ENCODE results near the gene CYP27B1. TPM values are rescaled to one million over a fixed set of nuclear protein-coding genes. Genes with fewer than 3 reads are reported as not detected.
A peak's percentile ranks its signal among the peaks of the same experiment; 100 is the strongest.

Gene CYP27B1, protein sequence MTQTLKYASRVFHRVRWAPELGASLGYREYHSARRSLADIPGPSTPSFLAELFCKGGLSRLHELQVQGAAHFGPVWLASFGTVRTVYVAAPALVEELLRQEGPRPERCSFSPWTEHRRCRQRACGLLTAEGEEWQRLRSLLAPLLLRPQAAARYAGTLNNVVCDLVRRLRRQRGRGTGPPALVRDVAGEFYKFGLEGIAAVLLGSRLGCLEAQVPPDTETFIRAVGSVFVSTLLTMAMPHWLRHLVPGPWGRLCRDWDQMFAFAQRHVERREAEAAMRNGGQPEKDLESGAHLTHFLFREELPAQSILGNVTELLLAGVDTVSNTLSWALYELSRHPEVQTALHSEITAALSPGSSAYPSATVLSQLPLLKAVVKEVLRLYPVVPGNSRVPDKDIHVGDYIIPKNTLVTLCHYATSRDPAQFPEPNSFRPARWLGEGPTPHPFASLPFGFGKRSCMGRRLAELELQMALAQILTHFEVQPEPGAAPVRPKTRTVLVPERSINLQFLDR
- total RNA-seq (2014; rRNA removed; shearing (Covaris generic)), result 1.8 and 3.2 TPM in 2 replicates

DNA sequence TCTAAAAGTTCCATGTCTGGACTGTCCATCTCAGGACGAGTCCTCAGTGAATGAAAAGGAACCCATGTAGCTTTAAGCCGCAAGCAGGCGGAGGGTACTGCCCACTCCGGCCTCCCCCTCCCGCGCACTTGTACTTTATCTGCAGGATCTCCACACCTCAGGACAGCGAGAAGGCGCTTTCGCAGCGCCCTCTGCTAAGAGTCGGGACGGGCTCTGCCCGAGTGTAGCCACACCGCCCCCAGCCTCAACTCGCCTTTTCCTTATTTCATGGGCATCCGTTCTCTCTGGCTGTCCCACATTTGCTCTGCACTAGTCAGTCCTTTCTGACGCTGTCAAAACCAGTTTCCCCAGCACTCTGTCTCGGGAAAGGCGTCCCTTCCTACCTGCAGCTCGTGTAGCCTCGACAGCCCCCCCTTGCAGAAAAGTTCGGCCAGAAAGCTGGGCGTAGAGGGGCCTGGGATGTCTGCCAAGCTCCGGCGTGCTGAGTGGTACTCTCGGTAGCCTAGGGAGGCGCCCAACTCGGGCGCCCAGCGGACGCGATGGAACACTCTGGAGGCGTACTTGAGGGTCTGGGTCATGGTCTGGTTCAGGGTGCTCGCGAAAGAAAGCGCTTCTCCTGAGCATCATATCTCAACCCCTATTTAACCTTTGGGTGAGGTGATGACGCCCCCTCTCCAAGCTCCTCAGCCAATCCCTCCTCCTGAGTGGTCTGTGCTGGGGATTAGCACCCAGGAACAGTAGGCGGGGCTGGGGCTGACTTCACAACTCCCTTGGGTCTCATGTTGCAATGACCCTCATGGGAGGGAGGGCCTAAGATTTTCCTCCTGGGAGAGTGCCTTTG is at the start of gene CYP27B1:
Gene CYP27B1, minus strand, starts transcription at position 615 of the 841 bp plus-strand sequence. Its CDS starts 37 bp downstream, at position 578.
- peak; percentile 56 for DNase-seq (ENCODE audit: low read depth)

DNA sequence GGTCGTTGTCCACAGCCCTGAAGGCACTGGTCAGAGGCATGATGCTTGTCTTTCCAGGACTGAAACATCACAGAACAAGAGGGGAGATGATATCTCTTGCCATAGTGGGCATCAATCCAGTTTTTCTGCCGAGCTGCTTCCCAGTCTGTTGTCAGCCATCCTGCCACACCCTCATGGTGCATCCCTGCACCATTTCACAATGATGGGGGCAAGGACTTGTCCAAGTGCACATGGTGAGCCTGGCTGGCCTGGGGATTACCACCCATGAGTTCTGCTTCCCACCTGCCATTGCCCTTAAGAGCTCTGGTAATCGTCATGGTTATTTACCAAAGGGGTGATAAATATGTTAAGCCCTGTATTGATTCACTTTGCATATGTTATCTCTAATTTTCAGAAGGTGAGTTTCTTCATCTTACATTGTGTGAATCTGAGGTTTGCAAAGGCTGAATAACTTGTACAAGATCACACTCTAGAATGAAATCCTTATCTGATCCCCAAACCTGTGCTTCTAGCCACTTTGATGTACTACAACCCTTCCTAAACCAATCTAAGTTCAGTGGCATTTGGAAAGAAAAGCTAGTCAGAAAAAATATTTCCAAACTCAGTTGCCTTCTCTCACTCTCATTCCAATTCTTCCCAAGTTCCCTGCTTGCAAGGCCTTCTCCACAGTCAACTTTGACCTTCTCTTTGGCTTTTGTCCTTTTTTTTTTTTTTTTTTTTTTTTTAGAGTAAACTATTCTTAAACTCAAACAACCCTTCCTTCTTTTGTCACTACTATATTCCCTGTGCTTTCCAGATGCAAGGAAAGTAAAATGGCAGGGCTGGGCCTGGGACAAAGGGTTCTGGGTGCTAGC is 49.4 kb upstream of the CYP27B1 start:
- no peak for DNase-seq (ENCODE audit: low read depth)

DNA sequence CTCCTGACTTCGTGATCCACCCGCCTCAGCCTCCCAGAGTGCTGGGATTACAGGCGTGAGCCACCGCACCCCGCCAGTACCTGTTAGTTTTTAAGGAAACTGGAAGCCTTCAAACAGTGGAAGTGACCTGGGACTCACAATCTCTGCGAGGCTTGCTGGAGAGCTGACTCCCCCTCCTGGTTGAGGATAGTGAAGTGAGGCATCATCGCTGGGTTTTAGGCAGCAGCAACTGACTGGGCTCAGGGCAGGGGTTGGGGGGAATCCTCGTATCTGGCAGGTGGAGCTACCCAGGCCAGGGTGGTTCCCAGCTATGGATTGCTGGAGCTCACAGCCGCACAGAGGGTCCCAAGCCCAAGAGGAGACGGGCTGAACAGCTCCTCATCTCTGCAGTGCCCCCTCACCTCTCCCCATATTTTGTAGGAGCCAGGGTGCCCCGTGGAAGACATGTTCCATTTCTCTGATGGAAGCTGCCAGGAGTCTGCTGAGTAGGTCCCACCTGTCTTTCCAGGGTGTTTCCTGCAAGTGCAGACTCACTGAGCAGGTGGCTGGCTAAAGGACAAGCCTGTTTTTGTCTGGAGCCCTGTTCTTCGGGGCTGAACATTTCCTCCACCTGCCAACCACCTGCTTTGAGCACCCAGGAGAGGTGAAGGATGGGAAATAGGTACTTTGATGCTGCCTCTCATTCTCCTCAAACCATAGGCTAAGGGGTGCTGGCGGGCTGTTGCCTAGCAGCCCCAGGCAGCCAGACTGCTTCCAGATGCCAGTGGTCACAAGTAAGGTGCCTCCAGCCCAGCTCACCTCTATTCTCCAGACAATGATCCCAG is 48.5 kb upstream of the CYP27B1 start:
- no peak for DNase-seq (ENCODE audit: low read depth)

DNA sequence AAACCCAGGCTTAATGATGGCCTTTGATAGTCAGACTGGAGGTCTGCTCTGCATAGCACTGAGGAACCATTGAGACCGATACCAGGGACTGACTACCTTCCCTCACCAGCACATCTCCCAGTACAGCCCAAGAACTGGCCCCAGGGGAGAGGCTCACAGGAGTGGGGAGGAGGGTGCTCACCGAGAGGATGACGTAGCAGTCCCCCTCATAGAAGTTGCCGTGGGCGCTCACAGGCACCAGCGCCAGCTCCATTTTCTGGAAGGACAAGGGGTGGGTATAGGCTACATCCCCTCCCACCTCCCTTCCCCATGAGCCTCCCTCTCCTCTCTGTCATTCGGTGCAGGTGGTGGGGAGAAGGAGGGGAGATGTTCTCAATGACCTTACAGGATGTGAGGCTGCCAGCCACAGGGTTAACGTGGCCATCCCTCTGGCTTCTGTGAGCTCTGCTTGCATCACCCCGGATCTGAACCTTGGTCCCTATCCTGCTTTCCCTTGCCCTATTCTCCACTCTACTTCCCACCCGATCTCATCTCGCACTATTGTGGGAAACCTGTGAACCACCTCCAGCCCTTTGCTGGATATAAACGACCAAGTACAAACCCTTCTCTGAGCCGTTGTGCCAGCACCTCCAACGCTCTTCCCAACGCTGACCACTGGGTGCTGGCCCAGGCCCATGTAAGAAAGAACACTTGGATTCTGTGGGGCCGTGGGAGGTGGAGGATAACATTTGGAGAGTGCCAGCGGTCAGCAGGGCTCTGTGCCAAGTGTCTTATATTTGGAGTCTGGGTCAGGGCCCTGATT is 47.3 kb upstream of the CYP27B1 start:
- no peak for DNase-seq (ENCODE audit: low read depth)

DNA sequence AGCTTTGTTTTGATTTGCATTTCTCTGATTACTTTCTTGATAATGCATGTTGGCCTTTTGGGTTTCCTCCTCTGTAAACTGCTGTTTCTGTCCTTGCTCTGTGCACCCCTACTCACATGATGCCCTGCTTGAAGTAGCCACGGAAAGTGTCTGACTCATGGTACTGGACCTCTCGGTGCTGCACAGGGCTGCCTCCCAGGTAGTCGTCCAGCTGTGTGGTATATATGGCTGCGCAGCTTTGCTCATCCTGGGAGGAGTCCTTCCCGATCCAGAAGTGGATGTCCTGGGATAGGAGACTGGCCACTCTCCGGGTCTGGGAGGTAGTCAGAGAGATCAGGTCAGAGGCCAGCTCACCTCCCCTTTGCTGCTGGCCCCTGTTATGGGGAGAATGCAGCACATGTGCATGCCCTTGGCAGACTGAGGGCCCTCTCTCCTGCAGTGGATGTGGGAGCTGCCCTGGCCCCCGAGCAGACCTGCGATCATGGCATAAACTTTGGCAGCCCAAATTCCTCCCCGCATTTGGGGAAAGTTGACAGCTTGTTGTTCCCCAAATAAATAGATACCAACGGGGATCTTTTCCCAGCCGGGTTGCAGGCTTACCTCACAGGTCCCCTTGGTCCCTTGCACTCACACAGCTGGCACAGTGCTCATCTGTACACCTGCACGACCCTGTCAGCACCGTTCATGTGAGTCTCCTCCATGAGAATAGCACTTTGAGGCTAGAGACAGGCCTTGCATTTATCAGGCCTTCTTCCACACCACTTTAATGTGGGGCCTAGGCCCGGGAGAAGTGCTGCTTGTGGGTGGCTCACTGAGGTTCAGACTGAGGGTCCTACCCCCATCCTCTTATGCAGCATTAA is 46.5 kb upstream of the CYP27B1 start:
- DNase-seq (ENCODE audit: low read depth), result peak; percentile 37

DNA sequence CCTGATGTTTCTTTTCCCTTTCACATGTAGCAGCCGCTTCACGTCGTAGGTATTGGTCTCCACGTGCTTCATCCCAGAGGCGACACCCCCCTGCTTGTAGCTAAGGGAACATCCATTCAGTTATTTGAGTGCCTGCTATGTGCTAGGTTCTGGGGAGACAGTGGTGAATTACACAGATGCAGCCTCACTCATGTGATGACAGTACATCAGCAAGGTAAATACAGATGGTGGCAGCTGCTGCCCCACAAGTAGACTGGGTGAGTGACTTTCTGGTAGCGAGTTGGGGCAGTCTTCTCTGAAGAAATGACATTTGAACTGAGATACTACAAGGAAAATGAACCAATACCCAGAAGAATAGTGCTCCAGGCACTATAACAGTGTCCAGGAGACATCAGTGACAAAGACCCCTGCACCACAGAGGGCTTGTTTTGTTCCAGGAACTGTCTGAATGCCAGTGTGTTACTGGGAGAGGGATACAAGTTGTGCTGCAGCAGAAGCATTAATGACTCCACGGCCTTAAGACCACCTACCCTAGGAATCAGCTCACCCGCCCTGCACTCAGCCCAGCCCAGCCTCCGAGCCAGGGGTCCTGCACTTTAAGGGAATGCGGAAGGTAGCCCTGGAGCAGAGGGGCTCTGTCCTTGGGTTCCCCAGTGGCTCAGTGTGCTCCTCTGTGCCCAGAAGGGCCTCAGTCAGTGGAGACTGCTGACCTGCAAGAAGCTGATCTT is 44.3 kb upstream of the CYP27B1 start:
- DNase-seq (ENCODE audit: low read depth), result no peak

DNA sequence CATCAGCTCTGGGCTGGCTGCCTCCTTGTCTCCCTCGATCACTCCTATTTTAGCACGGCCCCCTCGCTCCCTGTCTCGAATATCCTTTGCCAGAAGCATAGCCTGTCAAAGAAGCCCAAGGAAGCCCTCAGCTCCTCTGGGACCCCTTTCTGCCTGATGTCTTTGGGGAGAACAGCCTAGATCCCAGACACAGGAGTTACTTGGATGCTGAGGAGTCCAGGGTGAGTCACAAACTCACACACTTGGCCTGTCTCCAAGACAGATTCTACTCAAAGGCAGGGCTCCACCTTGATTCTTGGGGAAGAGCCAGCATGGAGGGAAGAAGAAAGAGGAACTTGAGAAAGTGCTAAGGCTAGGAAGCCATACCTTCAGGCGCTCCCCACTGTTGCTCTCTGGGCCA is 43.6 kb upstream of the CYP27B1 start:
- DNase-seq (ENCODE audit: low read depth), result peak; percentile 86

DNA sequence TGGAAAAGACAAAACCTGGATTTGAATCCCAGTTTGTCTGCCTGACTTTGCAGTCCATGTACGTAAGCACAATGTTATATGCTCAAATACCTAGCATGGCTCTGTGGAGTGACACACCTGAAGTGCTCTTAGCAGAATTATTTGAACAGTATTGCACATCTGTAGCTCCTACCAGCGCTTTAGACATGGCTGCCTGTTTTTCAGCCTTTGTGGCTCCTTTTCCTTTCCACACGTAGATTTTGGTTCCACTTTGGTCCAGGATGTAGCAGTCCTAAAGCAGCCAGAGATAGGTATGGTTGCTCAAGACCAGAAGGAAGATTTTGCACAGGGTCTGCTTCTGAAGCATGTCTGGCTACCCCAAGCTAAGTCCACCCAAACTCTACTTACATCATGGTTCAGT is 42.5 kb upstream of the CYP27B1 start:
- DNase-seq (ENCODE audit: low read depth), result no peak

DNA sequence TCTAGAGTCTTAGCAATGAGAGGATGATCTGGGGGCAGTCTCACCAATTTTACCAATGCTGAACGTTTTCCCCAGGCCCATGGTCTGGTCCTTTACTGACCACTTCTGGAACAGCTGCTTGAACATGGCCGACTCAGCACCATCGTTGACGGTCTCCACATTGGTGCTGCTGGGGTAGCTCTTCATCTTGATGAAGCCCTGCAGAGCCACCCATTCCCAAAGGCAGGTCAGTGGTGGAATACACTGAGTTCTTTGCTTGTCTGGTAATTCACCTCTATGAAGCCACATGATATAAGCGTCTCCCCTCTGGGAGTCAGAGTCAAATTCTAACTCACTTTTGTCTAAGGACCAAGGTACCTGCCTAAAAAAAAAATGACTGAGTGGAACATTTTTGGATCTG is 41.5 kb upstream of the CYP27B1 start:
- no peak for DNase-seq (ENCODE audit: low read depth)

DNA sequence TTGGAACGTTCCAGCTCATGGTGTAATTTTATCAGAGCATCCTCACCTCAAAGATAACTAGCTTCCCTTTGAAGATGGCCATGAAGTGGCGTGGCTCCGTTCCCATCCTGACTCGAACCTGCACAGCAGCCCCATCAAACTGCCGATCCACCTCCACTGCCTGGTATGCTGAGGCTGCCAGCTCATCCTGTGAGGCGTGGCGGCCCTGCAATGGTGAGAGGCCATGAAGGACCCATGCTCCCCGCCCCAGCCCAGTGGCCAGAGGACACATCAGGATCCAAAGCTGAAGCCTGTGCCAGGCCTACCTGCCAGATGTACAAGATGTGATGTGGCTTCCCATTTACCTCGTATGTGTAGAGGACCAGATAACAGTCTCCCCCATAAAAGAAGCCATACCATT is 40.4 kb upstream of the CYP27B1 start:
- DNase-seq (ENCODE audit: low read depth), result no peak

DNA sequence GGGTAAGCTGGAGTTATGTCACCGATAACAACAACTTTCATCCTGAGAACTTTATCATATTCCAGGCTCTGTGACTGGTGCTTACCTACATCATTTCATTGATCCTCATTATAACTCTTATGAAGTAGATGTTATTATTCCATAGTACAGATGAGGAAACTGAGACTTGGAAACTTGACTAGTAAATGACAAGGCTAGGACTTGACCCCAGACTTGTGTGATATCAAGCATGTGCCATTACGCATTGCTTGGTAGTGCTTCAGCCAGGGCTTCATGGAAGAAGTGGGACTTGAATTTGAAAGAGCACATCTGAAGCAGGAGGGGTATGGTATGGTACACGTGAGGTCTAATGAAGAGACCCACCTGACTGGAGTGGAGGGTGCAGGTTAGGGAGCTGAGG is 39.8 kb upstream of the CYP27B1 start:
- DNase-seq (ENCODE audit: low read depth), result no peak

DNA sequence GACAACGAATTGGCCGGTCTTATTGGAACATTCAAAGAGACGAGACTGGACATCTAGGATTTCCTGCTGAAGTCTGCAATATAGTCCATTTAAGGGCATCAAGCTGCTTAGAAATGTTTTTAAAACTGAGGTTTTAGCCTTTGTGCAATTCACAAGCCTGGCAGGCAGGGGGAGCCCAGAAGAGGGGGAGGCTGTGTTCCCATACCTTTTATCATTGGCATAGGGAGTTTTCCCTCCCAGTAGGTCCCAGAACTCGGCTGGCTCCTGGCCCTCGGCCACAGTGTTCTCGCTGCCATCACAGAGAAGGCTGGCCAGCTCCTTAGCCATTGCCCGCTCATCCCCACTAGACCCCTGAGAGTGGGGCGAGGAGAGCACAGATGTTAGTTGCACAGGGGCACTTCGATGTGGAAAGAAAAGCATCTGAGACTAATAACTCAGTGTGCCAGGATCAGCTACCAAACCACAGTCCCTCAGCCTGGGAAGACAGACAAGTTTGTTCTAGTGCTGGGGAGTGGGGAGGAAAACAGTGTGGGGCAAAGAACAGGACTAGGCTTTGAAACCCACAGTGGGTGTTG is 36.5 kb upstream of the CYP27B1 start:
- DNase-seq (ENCODE audit: low read depth), result peak; percentile 39

DNA sequence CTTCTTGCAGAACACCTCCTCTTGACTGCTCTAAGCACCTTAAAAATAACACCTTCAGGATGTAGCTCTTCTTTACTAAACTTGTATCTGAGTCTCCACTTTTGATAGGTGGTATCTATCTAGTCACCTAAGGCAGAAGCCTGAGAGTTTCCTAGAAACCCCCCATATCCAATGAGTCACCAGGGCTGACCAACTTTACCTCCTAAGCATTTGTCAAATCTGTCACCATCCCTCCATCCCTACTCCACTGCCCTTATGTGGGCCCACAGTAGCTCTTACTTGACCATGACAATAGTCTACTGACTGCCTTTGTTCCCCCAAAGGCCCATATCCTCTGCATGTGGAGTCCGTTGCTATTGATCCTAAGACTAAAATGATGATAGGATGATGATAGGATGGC is 35.7 kb upstream of the CYP27B1 start:
- no peak for DNase-seq (ENCODE audit: low read depth)

DNA sequence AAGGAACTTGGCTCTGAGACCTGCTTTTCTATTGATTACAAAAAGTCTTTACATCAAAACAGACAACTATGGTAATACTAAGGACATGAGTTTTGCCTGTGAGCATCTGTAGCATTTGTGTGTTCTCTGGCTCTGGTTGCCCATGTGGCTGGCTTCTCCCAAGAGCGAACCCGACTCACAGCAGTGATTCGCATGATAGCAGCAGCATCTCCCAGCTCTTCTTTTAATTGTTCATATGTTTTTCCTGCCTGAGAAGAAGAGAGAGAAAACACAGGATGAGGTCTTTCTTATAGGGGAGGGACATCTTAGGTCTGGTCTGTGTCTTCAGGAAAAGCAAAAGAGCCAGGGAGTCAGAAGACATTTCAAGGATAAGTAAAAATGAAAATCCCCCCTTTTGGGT is 34.1 kb upstream of the CYP27B1 start:
- DNase-seq (ENCODE audit: low read depth), result no peak

DNA sequence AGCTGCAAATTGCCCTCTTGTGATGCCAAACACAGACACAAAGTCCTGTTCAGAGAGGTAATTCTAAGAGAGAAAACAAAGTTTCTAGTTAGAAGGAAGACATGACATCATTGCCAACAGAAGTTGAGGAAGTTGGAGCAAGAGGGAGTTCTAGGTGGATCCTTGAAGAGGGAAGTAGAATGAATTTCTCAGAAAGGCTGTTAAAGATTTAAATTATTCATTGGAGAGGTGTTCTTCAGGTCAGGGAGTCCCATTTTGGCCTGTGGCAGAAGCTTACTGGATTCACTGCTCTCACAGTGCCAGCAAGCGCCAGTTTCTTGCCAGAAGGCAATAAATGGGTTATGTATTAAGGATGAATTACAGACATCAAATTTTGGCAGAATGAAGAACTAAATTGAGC is 31.1 kb upstream of the CYP27B1 start:
- DNase-seq (ENCODE audit: low read depth), result no peak

DNA sequence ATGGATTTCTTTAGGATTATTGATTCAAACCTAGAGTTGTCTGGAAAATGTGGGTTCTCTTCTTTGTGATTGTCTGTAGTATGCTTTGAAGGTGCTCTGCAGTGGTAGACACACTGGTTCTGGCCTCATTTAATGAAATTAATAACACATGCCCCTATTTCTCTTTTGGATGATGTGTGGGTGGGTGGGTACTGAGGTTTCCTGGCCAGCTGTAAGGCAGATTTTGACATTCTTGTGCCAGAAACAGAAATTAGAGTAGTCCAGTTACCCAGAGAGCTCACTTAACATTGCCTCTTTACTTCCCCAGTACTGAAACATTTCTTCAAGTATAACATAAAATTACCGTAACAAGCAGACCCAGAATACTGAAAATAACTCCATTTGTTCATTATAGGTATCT is 30.1 kb upstream of the CYP27B1 start:
- DNase-seq (ENCODE audit: low read depth), result no peak

DNA sequence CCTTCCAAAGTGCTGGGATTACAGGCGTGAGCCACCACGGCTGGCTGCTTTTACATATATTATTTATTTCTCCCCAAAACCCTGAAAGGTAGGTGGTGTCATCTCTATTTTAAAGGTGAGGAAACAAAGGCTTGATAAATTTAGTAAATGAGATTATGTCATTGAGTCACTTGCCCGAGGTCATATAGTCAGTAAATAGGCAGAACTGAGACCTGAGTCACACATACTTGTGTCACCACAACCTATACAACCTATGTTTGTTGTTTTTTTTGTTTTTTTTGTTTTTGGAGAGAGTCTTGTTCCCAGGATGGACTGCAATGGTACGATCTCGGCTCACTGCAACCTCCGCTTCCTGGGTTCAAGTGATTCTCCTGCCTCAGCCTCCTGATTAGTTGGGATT is 28.5 kb upstream of the CYP27B1 start:
- DNase-seq (ENCODE audit: low read depth), result peak; percentile 78

DNA sequence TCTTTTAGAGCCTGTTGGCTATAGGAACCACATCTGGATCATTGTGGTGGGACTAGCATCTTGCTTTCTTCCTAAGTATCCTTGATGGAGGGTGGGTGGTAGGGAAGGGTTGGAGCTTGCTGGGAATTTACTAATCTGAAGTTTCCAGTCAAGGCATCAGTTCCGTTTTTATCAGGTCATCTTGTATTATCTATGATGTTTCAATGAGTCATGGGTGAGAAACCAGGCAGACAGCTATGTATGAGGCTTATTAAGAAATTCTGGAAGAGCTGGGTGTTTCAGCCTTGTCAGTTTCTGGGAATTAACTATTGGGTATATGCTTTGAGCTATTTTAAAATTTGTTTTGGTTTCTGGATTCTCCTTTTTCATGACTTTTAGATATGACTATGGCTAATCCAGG is 27.0 kb upstream of the CYP27B1 start:
- DNase-seq (ENCODE audit: low read depth), result peak; percentile 77

Measured in M059J (cell line).